Memory B cell (primary cell): ENCODE data around the gene FTO.
"Not testable (repeated sequence)": the region's sequence is repeated elsewhere in the genome, so short reads cannot be mapped to it uniquely, and the experiment has no call there.

Experiments used
- ATAC-seq: fragments of 150-1000 bp; cut with Tn5 transposase; 2 replicates; pipeline ENCODE4 v1.10.0; 2021; ENCODE audit warnings: low read depth, mild to moderate bottlenecking, moderate library complexity
- DNase-seq, 2 donors: peaks; one replicate each; pipeline ENCODE4 v3.0.0; 2022; ENCODE audit warnings: low spot score in 2 of 2
- H3K27ac Mint-ChIP-seq: one replicate; pipeline ENCODE4 v1.8.0; 2022; ENCODE audit warnings: mild to moderate bottlenecking, moderate library complexity, mixed read lengths
- H3K27me3 Mint-ChIP-seq: one replicate; pipeline ENCODE4 v1.8.0; 2022; ENCODE audit warnings: mixed read lengths
- H3K36me3 Mint-ChIP-seq: one replicate; pipeline ENCODE4 v1.8.0; 2022; ENCODE audit warnings: mild to moderate bottlenecking, mixed read lengths
- H3K4me1 Mint-ChIP-seq: one replicate; pipeline ENCODE4 v1.8.0; 2022; ENCODE audit warnings: mixed read lengths
- H3K4me3 Mint-ChIP-seq: one replicate; pipeline ENCODE4 v1.8.0; 2022; ENCODE audit warnings: mild to moderate bottlenecking, moderate library complexity, mixed read lengths
- H3K9me3 Mint-ChIP-seq: one replicate; pipeline ENCODE4 v1.8.0; 2022; ENCODE audit warnings: mixed read lengths

Gene FTO

GRCh38 chr16:53866520-53866919 is 162.6 kb downstream of the FTO start:
- no peak for ATAC-seq
- Mint-ChIP-seq H3K9me3 (peaks cover 9% of the 10 kb centered on the region), H3K4me1 (peaks cover 6% of the 10 kb centered on the region), H3K27me3 (no peaks in the 10 kb centered on the region), H3K36me3 (peaks cover 31% of the 10 kb centered on the region), H3K4me3 (no peak overlapping the region), H3K27ac (no peak overlapping the region)
- DNase-seq: no peak

- Mint-ChIP-seq H3K36me3 (peaks cover 47% of the 10 kb centered on the region), H3K4me3 (no peak overlapping the region), H3K9me3 (peaks cover 9% of the 10 kb centered on the region), H3K27me3 (no peaks in the 10 kb centered on the region), H3K4me1 (peaks cover 5% of the 10 kb centered on the region), H3K27ac (no peak overlapping the region)
- ATAC-seq (no peak), DNase-seq (no peak)
Observed at GRCh38 chr16:53870831-53871230, 166.9 kb downstream of the FTO start.

- Mint-ChIP-seq H3K9me3 (peaks cover 9% of the 10 kb centered on the region), H3K27ac (no peak overlapping the region), H3K36me3 (peaks cover 46% of the 10 kb centered on the region)
Observed at GRCh38 chr16:53872248-53873221, 168.6 kb downstream of the FTO start.

DNA sequence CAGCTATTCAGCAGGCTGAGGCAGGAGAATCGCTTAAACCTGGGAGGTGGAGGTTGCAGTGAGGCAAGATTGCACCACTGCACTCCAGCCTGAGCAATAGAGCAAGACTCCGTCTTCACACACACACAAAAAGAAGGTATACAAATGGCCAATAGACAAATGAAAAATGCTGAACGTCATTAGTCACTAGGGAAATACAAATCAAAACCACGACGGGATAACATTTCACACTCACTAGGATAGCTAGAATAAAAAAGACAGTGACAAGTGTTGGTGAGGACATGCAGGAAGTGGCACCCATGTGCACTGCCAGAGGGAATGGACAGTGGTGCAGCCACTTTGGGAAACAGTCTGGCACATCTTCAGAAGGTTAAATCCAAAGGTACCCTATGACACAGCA is 172.9 kb downstream of the FTO start:
- Mint-ChIP-seq H3K4me1 (peaks cover 5% of the 10 kb centered on the region), H3K9me3 (no peaks in the 10 kb centered on the region), H3K36me3 (peaks cover 30% of the 10 kb centered on the region), H3K4me3 (no peak overlapping the region), H3K27me3 (no peaks in the 10 kb centered on the region), H3K27ac (no peak overlapping the region)
- DNase-seq (no peak), ATAC-seq (no peak)

More at GRCh38 chr16:53872248-53873221, 168.6 kb downstream of the FTO start:
- peaks cover 5% of the 10 kb centered on the region for H3K4me1 Mint-ChIP-seq
- H3K27me3 Mint-ChIP-seq: no peaks in the 10 kb centered on the region
- ATAC-seq: no peak
- DNase-seq: no peak
- H3K4me3 Mint-ChIP-seq: no peak overlapping the region

DNA sequence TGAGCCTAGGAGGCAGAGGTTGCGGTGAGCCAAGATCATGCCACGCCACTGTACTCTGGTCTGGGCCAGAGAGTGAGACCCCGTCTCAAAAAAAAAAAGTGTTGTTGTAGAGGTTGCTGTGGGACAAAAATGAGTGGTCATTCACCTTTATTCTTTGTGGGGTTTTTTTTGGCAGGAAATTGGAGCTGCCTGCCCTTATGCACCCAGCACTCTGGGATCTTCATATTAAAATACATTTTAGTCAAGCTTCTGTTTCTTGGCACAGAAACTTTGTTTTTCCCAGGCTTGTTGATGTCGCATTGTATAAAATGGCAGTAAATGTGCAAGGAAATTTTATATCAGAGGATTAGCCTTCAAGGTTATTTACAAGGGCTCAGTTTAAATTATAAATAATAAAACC is 174.3 kb downstream of the FTO start:
- H3K36me3 Mint-ChIP-seq: peaks cover 29% of the 10 kb centered on the region
- H3K9me3 Mint-ChIP-seq: no peaks in the 10 kb centered on the region
- ATAC-seq (no peak), DNase-seq (no peak)
- H3K27me3 Mint-ChIP-seq: no peaks in the 10 kb centered on the region
- no peak overlapping the region for H3K27ac Mint-ChIP-seq
- H3K4me1 Mint-ChIP-seq: no peaks in the 10 kb centered on the region
- no peak overlapping the region for H3K4me3 Mint-ChIP-seq

GRCh38 chr16:53881371-53881770 is 177.4 kb downstream of the FTO start:
- DNase-seq (no peak), ATAC-seq (no peak)
- H3K27ac Mint-ChIP-seq: no peak overlapping the region
- no peaks in the 10 kb centered on the region for H3K27me3 Mint-ChIP-seq
- no peaks in the 10 kb centered on the region for H3K9me3 Mint-ChIP-seq
- H3K4me3 Mint-ChIP-seq: no peak overlapping the region
- H3K36me3 Mint-ChIP-seq: peaks cover 39% of the 10 kb centered on the region
- H3K4me1 Mint-ChIP-seq: no peaks in the 10 kb centered on the region

- Mint-ChIP-seq H3K4me3 (no peak overlapping the region), H3K36me3 (peaks cover 44% of the 10 kb centered on the region), H3K27me3 (no peaks in the 10 kb centered on the region), H3K9me3 (peaks cover 2% of the 10 kb centered on the region), H3K4me1 (no peaks in the 10 kb centered on the region), H3K27ac (no peak overlapping the region)
- DNase-seq: no peak
- ATAC-seq: no peak
Observed at GRCh38 chr16:53882310-53882709, 178.4 kb downstream of the FTO start.

DNA sequence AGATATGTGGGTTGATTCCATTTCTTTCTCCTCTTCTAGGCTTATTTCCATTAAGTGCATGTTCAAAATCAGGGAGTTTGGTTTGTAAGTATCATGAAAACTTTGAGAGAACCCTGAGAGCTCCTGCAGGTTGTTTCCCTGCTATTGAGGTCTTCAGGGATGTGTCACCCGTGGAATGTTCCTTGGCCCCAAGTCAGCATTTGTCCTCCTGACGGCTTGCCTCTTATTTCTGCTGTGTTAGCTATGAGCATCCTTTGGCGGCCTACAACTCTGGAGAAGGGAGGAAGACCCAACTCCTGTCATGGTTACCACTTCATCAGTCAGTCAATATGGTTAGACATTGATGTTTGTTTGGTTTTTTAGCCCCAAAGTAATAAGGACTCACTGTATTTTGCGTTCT is 180.8 kb downstream of the FTO start:
- H3K9me3 Mint-ChIP-seq: peaks cover 2% of the 10 kb centered on the region
- H3K4me3 Mint-ChIP-seq: no peak overlapping the region
- no peaks in the 10 kb centered on the region for H3K4me1 Mint-ChIP-seq
- ATAC-seq (no peak), DNase-seq (no peak)
- no peak overlapping the region for H3K27ac Mint-ChIP-seq
- no peaks in the 10 kb centered on the region for H3K27me3 Mint-ChIP-seq
- peaks cover 50% of the 10 kb centered on the region for H3K36me3 Mint-ChIP-seq

DNA sequence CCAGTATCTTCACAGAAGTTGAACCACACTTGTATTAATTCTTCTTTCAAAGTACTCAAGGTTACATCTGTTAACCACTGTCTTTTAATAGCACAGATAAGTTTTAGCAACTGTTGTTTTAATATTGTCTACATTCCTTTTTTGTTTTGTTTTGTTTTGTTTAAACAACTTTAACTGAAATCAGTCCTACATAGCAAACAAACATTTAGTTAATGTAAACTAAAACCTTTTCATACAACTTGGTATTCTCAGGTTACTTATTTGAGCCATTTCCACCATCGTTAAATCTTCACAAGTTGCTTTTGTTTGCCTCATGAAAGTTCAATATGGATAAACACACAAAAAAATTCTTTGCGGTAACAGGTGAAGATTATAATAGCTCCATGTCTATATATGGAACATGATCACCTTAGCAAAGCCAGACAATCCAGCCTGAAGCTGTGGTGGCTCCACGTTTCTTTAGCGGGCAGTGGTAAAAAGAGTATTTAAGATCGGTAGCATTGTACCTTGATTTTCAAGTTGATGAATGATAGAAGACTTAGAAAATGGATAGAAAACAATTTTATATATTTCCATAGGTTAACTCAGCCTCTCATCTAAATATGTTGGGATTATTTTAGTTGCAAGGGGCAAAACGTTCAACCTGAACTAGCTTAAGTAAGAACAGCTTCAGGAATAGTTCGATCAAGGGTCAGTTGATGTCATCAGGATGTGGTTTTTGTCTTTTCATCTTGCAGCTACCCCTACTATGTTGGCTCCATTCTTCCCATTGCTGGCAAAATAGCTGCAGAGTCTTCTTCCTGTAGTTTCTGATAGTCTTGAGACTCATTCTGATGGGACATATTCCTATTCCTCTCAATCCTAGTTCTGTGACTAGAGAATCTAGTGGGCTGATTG is 182.8 kb downstream of the FTO start:
- Mint-ChIP-seq H3K27ac (no peak overlapping the region), H3K9me3 (peaks cover 2% of the 10 kb centered on the region), H3K4me3 (no peak overlapping the region), H3K4me1 (no peaks in the 10 kb centered on the region), H3K36me3 (peaks cover 44% of the 10 kb centered on the region), H3K27me3 (no peaks in the 10 kb centered on the region)
- DNase-seq: no peak
- ATAC-seq: no peak

- no peaks in the 10 kb centered on the region for H3K27me3 Mint-ChIP-seq
- peaks cover 43% of the 10 kb centered on the region for H3K36me3 Mint-ChIP-seq
- ATAC-seq: no peak
- H3K27ac Mint-ChIP-seq: no peak overlapping the region
- DNase-seq: no peak
- no peak overlapping the region for H3K4me3 Mint-ChIP-seq
- H3K4me1 Mint-ChIP-seq: no peaks in the 10 kb centered on the region
- H3K9me3 Mint-ChIP-seq: peaks cover 2% of the 10 kb centered on the region
Observed at GRCh38 chr16:53888222-53888621, 184.3 kb downstream of the FTO start.

GRCh38 chr16:53890877-53891276 is 186.9 kb downstream of the FTO start:
- H3K27me3 Mint-ChIP-seq, H3K4me1 Mint-ChIP-seq, H3K9me3 Mint-ChIP-seq, H3K4me3 Mint-ChIP-seq, ATAC-seq, DNase-seq, H3K27ac Mint-ChIP-seq: not testable (repeated sequence)
- H3K36me3 Mint-ChIP-seq: peaks cover 25% of the 10 kb centered on the region

DNA sequence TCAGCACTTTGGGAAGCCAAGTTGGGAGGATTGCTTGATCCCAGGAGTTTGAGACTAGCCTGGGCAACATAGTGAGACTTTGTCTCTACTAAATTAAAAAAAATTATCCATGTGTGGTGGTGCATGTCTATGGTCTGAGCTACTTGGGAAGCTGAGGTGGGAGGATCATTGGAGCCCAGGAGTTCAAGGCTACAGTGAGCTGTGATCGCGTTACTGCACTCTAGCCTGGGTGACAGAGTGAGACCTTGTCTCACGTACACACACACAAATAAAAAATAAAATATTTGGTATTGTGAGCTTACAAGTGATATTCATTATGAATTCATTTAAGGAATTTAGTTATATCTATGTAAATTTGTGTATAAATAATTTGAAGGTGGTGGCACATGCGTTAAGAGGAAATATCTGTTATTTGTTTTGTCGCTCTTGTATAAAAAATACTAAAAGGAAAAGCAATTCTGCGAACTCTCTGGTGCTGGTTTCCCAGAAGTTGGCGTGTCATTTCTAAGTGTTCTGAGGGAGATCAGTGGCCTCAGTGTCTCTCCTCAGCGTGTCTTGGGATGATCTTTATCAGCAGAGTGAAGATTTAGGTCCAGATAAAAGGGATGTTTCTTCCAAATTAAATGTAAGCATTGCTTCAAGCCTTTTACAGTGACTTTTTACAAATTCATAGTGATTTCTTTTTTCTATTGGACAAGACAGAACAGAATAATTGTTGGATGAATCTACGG is 187.6 kb downstream of the FTO start:
- no peak for DNase-seq
- Mint-ChIP-seq H3K9me3 (peaks cover 2% of the 10 kb centered on the region), H3K27me3 (no peaks in the 10 kb centered on the region), H3K4me3 (no peak overlapping the region), H3K36me3 (peaks cover 18% of the 10 kb centered on the region), H3K27ac (peak overlapping the region; percentile 17), H3K4me1 (no peaks in the 10 kb centered on the region)
- no peak for ATAC-seq

GRCh38 chr16:53892155-53892554 is 188.2 kb downstream of the FTO start:
- DNase-seq: no peak
- ATAC-seq: no peak
- peaks cover 16% of the 10 kb centered on the region for H3K36me3 Mint-ChIP-seq
- H3K9me3 Mint-ChIP-seq: no peaks in the 10 kb centered on the region
- H3K4me1 Mint-ChIP-seq: no peaks in the 10 kb centered on the region
- no peak overlapping the region for H3K4me3 Mint-ChIP-seq
- no peaks in the 10 kb centered on the region for H3K27me3 Mint-ChIP-seq
- peak overlapping the region; percentile 17 for H3K27ac Mint-ChIP-seq
